Mesangial cell (primary cell): ENCODE measurements around the gene TCAP. TPM values are rescaled to one million over a fixed set of nuclear protein-coding genes. Genes with fewer than 3 reads are reported as not detected.

Experiments used
- total RNA-seq: library from RNA; depleted of rRNA; stranded (reverse); fragments of >200 nt; gene quantifications from 2 replicates; pipeline ENCODE4 v1.2.3, GENCODE V29; 2015

The TCAP gene
- total RNA-seq, result 0.16 and 0.25 TPM in 2 replicates

DNA sequence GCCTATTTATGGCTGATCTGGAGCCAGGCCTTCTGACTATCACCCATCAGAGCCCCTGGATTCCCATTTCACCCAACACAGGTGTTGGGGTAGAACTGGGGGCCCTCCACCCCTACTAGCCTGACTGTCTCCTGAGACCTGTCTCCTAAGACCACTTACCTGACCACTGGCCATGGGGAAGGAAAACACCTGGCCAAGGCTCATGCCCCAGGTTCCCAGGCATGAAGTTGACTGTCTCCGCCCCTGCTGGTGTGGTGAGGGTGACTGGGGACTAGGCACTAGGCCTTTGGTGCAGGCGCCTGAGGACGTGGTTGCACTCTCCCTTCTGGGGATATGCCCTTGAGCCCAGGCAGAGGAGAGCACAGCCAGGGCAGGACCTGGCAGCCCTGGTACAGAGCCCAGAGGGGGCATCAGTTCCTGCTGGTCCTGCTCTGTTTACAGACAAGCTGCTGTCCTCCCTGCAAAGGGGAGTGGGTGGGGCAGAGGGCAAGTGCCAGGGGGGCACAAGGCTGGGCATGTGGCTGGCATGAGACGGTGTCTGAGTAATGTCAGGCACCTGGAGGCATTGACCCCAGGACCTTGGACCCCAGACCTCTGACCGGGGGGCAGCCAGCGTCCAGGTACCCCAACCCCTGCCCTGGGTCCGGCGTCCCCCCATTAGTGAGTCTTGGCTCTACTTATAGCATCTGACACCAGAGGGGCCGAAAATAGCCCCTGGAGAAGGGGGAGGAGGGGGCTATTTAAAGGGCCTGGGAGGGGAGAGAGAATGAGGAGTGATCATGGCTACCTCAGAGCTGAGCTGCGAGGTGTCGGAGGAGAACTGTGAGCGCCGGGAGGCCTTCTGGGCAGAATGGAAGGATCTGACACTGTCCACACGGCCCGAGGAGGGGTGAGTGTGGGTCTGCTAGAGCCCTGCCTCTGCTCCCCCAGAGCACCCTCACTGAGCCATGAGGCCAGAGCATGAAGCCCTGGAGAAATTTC, at the start of gene TCAP:
TSS of gene TCAP (plus strand) at position 769 of the 981 bp plus-strand sequence. CDS start at position 780, 11 bp downstream.

DNA sequence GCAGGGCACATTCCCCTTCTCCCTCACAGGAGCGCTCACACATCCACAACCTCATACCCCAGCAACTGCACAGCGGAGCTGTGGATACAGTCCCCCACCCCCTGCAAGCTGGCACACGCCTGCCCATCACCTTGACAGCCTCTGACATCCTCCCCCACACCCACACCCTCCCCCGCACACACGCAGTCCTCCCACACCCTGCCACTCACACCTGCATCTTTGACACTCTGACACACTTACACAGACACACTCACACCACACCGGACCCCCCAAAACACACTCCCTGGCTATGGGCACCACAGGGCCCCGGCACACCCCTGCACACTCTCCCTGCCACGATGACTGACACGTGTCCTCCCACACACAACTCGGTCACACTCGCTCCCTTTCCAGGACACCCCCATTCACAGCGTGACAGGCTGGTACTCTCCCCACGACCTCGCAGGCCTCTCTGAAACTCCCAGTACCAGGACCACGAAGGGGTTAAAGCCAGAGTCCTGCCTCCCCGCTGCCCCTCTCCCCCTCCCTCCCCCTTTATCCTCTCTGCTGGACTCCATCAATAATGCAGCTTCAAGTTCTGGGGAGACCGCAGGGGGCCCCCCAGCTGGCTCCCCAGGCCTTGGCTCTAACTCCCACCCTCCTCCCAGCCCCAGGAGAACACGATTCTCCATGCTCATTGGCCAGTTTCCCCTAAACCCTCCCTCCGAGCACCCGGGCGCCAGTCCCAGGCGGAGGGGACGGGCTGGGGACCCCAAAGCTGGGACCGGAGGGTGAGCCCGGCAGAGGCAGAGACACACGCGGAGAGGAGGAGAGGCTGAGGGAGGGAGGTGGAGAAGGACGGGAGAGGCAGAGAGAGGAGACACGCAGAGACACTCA, 38.7 kb upstream of the TCAP start, which contains the start of gene PPP1R1B:
TSS of gene PPP1R1B (plus strand) at position 782 of the 876 bp plus-strand sequence. CDS start 441 bp downstream, outside the sequence.

GRCh38 chr17:39636927-39637736, 28.0 kb upstream of the TCAP start, which contains the start of gene STARD3:
STARD3 (plus strand) TSS chr17:39637144; CDS start chr17:39653532, 16,388 bp downstream.

GRCh38 chr17:39667945-39668924, 3.1 kb downstream of the TCAP start, which contains the start of gene PNMT:
PNMT (plus strand) TSS chr17:39668453; CDS start chr17:39668476, 23 bp downstream.

DNA sequence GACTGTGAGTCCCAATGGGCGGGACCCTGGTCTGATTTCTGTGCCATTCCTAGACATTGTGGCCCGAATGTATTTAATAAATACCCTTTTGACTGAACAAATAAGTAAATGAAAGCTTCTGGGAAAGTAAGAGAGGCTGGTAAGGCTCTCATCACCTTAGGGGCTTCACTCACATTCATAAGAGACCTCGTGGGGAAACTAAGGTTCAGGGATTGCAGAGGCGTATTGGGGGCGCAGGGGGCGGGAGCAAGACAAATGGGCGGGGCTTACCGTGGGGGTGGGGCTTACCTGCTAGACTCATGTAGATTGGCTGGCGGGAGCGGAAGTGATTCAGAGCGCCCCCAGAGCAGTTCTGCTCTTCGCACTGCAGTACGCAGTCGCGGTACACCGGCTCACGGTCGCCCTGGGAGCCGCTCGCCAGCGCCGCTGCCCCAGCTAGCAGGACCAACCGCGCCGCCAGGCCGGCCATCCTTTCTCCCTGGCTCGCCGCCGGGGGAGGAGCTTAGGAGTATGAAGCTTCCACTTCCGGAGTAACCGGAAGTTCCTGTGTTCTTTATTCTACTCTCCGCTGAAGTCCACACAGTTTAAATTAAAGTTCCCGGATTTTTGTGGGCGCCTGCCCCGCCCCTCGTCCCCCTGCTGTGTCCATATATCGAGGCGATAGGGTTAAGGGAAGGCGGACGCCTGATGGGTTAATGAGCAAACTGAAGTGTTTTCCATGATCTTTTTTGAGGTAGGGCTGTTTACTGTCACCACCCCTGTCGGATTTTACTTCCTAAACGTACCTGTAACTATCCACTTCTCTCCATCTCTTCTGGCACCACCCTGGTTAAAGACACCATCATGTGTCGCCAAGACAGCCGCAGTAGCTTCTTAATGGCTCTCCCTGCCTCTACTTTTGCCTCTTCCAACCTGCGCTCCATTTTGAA, 22.7 kb downstream of the TCAP start, which contains the start of gene PGAP3:
TSS of gene PGAP3 (minus strand) at position 512 of the 929 bp plus-strand sequence. CDS start at position 469, 43 bp downstream.

GRCh38 chr17:39699818-39700147, 34.6 kb downstream of the TCAP start, which contains the start of gene ERBB2:
ERBB2 (plus strand) TSS chr17:39700064; CDS start chr17:39700239, 175 bp downstream.

Other genes starting within 250 kb of the TCAP start
- gene MED1, start 214.1 kb upstream of the TCAP start, total RNA-seq, result 20.4 and 21.7 TPM in 2 replicates
- 19.9 and 23.5 TPM in 2 replicates for gene CDK12, start 203.9 kb upstream of the TCAP start, total RNA-seq
- not detected in 2 replicates for gene NEUROD2, start 57.4 kb upstream of the TCAP start, total RNA-seq
- gene PPP1R1B, start 38.4 kb upstream of the TCAP start, total RNA-seq, result 0.13 TPM in 1 of 2 replicates, not detected in the other
- 69.4 and 80.1 TPM in 2 replicates for gene STARD3, start 28.2 kb upstream of the TCAP start, total RNA-seq
- gene PNMT, start 3.1 kb downstream of the TCAP start, total RNA-seq, result 1.4 TPM in 1 of 2 replicates, not detected in the other
- gene PGAP3, start 22.7 kb downstream of the TCAP start, total RNA-seq, result 4.9 and 20.9 TPM in 2 replicates
- gene ERBB2, start 34.7 kb downstream of the TCAP start, total RNA-seq, result 45.1 and 86.2 TPM in 2 replicates
- 40.1 and 55.7 TPM in 2 replicates for gene MIEN1, start 65.2 kb downstream of the TCAP start, total RNA-seq
- 11.4 and 31.8 TPM in 2 replicates for gene GRB7, start 72.6 kb downstream of the TCAP start, total RNA-seq
- gene IKZF3, start 199.0 kb downstream of the TCAP start, total RNA-seq, result not detected in 2 replicates
- not detected in 2 replicates for gene ZPBP2, start 202.9 kb downstream of the TCAP start, total RNA-seq